Stimulated activated CD4-positive, alpha-beta T cell treated with anti-CD3 and anti-CD28 coated beads, Interleukin-1b, Interleukin-23, amount 100 ng/mL, for 4 hours (primary cell): ENCODE data around the gene HTR5A.
"Not testable (repeated sequence)": the region's sequence is repeated elsewhere in the genome, so short reads cannot be mapped to it uniquely, and the experiment has no call there.

ENCODE experiments used
- DNase-seq, 2 donors: peaks; one replicate each; pipeline ENCODE4 v3.0.0-alpha.2; 2020; ENCODE audit warnings: low read depth in 2 of 2

Gene HTR5A

GRCh38 chr7:155069992-155070751 lies at the start of gene HTR5A:
TSS of gene HTR5A (plus strand) at chr7:155070324. CDS start at chr7:155070900, 576 bp downstream.
- DNase-seq = peak; percentile 28 to 68

- DNase-seq = no peak
These were observed 49.1 kb upstream of the HTR5A start for GRCh38 chr7:155020996-155021395.

- no peak for DNase-seq
These were observed 48.4 kb upstream of the HTR5A start for GRCh38 chr7:155021699-155022145.

- DNase-seq = no peak
These were observed 42.2 kb upstream of the HTR5A start for GRCh38 chr7:155027879-155028278.

- DNase-seq = no peak
These were observed 37.1 kb upstream of the HTR5A start for GRCh38 chr7:155032978-155033377.

GRCh38 chr7:155034495-155034894 lies 35.6 kb upstream of the HTR5A start:
- not testable (repeated sequence) for DNase-seq

- no peak for DNase-seq
These were observed 31.8 kb upstream of the HTR5A start for GRCh38 chr7:155038335-155038734.

GRCh38 chr7:155043756-155044155 lies 26.4 kb upstream of the HTR5A start:
- DNase-seq = no peak

GRCh38 chr7:155048006-155048405 lies 22.1 kb upstream of the HTR5A start:
- DNase-seq = no peak

- no peak for DNase-seq
These were observed 18.8 kb upstream of the HTR5A start for GRCh38 chr7:155051355-155051754.

GRCh38 chr7:155053002-155053401 lies 17.1 kb upstream of the HTR5A start:
- no peak for DNase-seq

- DNase-seq = no peak
These were observed 15.4 kb upstream of the HTR5A start for GRCh38 chr7:155054761-155055160.

- no peak for DNase-seq
These were observed 13.0 kb upstream of the HTR5A start for GRCh38 chr7:155057076-155057475.

GRCh38 chr7:155058896-155059295 lies 11.2 kb upstream of the HTR5A start:
- no peak for DNase-seq

GRCh38 chr7:155059703-155060102 lies 10.4 kb upstream of the HTR5A start:
- no peak for DNase-seq

GRCh38 chr7:155062411-155062810 lies 7.7 kb upstream of the HTR5A start:
- DNase-seq = no peak

GRCh38 chr7:155064186-155064585 lies 5.9 kb upstream of the HTR5A start:
- DNase-seq = no peak

- DNase-seq = no peak
These were observed 3.6 kb upstream of the HTR5A start for GRCh38 chr7:155066417-155066950.

GRCh38 chr7:155071121-155071651 lies 1.1 kb downstream of the HTR5A start:
- no peak for DNase-seq

GRCh38 chr7:155071916-155072571 lies 1.9 kb downstream of the HTR5A start:
- no peak for DNase-seq

GRCh38 chr7:155073922-155074321 lies 3.8 kb downstream of the HTR5A start:
- no peak for DNase-seq

- DNase-seq = no peak
These were observed 13.9 kb downstream of the HTR5A start for GRCh38 chr7:155084021-155084420.

- no peak for DNase-seq
These were observed 14.8 kb downstream of the HTR5A start for GRCh38 chr7:155084969-155085368.
